Large intestine (tissue), 3 donors: ENCODE data around the gene AMACR. TPM values are rescaled to one million over a fixed set of nuclear protein-coding genes. Genes with fewer than 3 reads are reported as not detected.

Experiments
- DNase-seq, 2 donors: peaks; one replicate each; pipeline versions ENCODE4 v3.0.0 to v3.0.0-alpha.2; 2013
- H3K27ac ChIP-seq: one replicate; pipeline ENCODE4 v1.5.1; 2013; ENCODE audit warnings: low read length
- H3K27me3 ChIP-seq: 2 replicates; pipeline ENCODE4 v1.6.1; 2013; ENCODE audit warnings: low read length; ENCODE audit not compliant: control insufficient read depth, insufficient read depth
- H3K36me3 ChIP-seq: 2 replicates; pipeline ENCODE4 v1.6.1; 2013; ENCODE audit warnings: low read length; ENCODE audit not compliant: control insufficient read depth, insufficient read depth
- H3K4me1 ChIP-seq: one replicate; pipeline ENCODE4 v1.6.1; 2013; ENCODE audit warnings: low read length; ENCODE audit not compliant: control insufficient read depth, insufficient read depth
- H3K4me3 ChIP-seq: one replicate; pipeline ENCODE4 v1.5.1; 2013; ENCODE audit warnings: low read length
- H3K9me3 ChIP-seq: one replicate; pipeline ENCODE4 v1.6.1; 2013; ENCODE audit warnings: mild to moderate bottlenecking, low read depth, low read length, moderate library complexity; ENCODE audit not compliant: control insufficient read depth
- WGBS: methylation state at CpG from one replicate; pipeline ENCODE4 v1.1.5; 2013; ENCODE audit warnings: low lambda C conversion rate; ENCODE audit not compliant: insufficient coverage; 5-methylcytosine and 5-hydroxymethylcytosine counted together
- polyA plus RNA-seq: library from polyadenylated mRNA; unstranded; fragments of 120-200 nt; gene quantifications from one replicate; pipeline ENCODE4 v1.2.1, GENCODE V29; 2013

Gene AMACR
- polyA plus RNA-seq, 1 donor = 59.5 TPM

- H3K36me3 ChIP-seq = peaks cover 17% of the 10 kb centered on the region
- H3K4me1 ChIP-seq = no peaks in the 10 kb centered on the region
- DNase-seq = no peak
- no peaks in the 10 kb centered on the region for H3K27me3 ChIP-seq
- H3K4me3 ChIP-seq = no peak overlapping the region
- no peaks in the 10 kb centered on the region for H3K9me3 ChIP-seq
- H3K27ac ChIP-seq = no peak overlapping the region
Observed at GRCh38 chr5:34047774-34048572, 40.1 kb upstream of the AMACR start.

- Histone ChIP-seq H3K4me1 (no peaks in the 10 kb centered on the region), H3K9me3 (no peaks in the 10 kb centered on the region), H3K27me3 (no peaks in the 10 kb centered on the region), H3K27ac (no peak overlapping the region), H3K4me3 (no peak overlapping the region), H3K36me3 (peaks cover 17% of the 10 kb centered on the region)
- no peak for DNase-seq
- WGBS = no CpG with 5 or more reads among the region's 4 CpGs
Observed at GRCh38 chr5:34047143-34047542, 39.3 kb upstream of the AMACR start.

GRCh38 chr5:34045996-34046395 is 38.1 kb upstream of the AMACR start:
- no peaks in the 10 kb centered on the region for H3K9me3 ChIP-seq
- H3K4me1 ChIP-seq = no peaks in the 10 kb centered on the region
- no peak overlapping the region for H3K4me3 ChIP-seq
- DNase-seq = no peak
- peaks cover 11% of the 10 kb centered on the region for H3K36me3 ChIP-seq
- H3K27ac ChIP-seq = no peak overlapping the region
- H3K27me3 ChIP-seq = no peaks in the 10 kb centered on the region

- DNase-seq = no peak
- no peaks in the 10 kb centered on the region for H3K4me1 ChIP-seq
- no peaks in the 10 kb centered on the region for H3K9me3 ChIP-seq
- no peak overlapping the region for H3K27ac ChIP-seq
- no peaks in the 10 kb centered on the region for H3K27me3 ChIP-seq
- H3K4me3 ChIP-seq = no peak overlapping the region
- H3K36me3 ChIP-seq = peaks cover 6% of the 10 kb centered on the region
- WGBS = 80% methylated on average over 1 of the region's 3 CpGs
Observed at GRCh38 chr5:34045023-34045422, 37.2 kb upstream of the AMACR start.

- Histone ChIP-seq H3K27ac (no peak within 1 kb of the TSS), H3K9me3 (no peaks in the 10 kb centered on the region), H3K4me1 (no peaks in the 10 kb centered on the region), H3K4me3 (peak within 1 kb of the TSS; percentile 10), H3K27me3 (no peaks in the 10 kb centered on the region), H3K36me3 (no peaks in the 10 kb centered on the region)
- no CpG with 5 or more reads among the region's 10 CpGs for WGBS
- DNase-seq = peak in 1 of 2 donors; percentile 28
Observed at GRCh38 chr5:34043099-34043876, 35.4 kb upstream of the AMACR start, which contains the start of gene C1QTNF3. TSS of gene C1QTNF3 (minus strand) at chr5:34043213. CDS start at chr5:34043125, 88 bp downstream.

- H3K4me3 ChIP-seq = peak overlapping the region; percentile 10
- no peaks in the 10 kb centered on the region for H3K4me1 ChIP-seq
- no peak for DNase-seq
- no peaks in the 10 kb centered on the region for H3K9me3 ChIP-seq
- no peak overlapping the region for H3K27ac ChIP-seq
- H3K36me3 ChIP-seq = no peaks in the 10 kb centered on the region
- WGBS = 80% methylated on average over 1 of the region's 7 CpGs
- H3K27me3 ChIP-seq = no peaks in the 10 kb centered on the region
Observed at GRCh38 chr5:34042321-34042720, 34.5 kb upstream of the AMACR start.

- H3K4me3 ChIP-seq = no peak overlapping the region
- no CpG with 5 or more reads among the region's 1 CpG for WGBS
Observed at GRCh38 chr5:34041247-34041972, 33.6 kb upstream of the AMACR start.

GRCh38 chr5:34040472-34040871 is 32.6 kb upstream of the AMACR start:
- WGBS = no CpG with 5 or more reads among the region's 3 CpGs
- no peaks in the 10 kb centered on the region for H3K36me3 ChIP-seq
- no peaks in the 10 kb centered on the region for H3K4me1 ChIP-seq
- H3K4me3 ChIP-seq = no peak overlapping the region
- no peaks in the 10 kb centered on the region for H3K9me3 ChIP-seq
- H3K27ac ChIP-seq = no peak overlapping the region
- H3K27me3 ChIP-seq = no peaks in the 10 kb centered on the region
- no peak for DNase-seq

More at GRCh38 chr5:34041247-34041972, 33.6 kb upstream of the AMACR start:
- no peak for DNase-seq
- H3K4me1 ChIP-seq = no peaks in the 10 kb centered on the region
- no peaks in the 10 kb centered on the region for H3K9me3 ChIP-seq
- H3K36me3 ChIP-seq = no peaks in the 10 kb centered on the region
- no peaks in the 10 kb centered on the region for H3K27me3 ChIP-seq
- H3K27ac ChIP-seq = no peak overlapping the region

- Histone ChIP-seq H3K4me1 (peaks cover 6% of the 10 kb centered on the region), H3K36me3 (peaks cover 5% of the 10 kb centered on the region), H3K4me3 (no peak overlapping the region), H3K27me3 (no peaks in the 10 kb centered on the region), H3K27ac (no peak overlapping the region), H3K9me3 (no peaks in the 10 kb centered on the region)
- 95% methylated on average over 4 of the region's 10 CpGs for WGBS
- DNase-seq = no peak
Observed at GRCh38 chr5:34039398-34040157, 31.7 kb upstream of the AMACR start.

GRCh38 chr5:34038838-34039237 is 31.0 kb upstream of the AMACR start:
- Histone ChIP-seq H3K27ac (no peak overlapping the region), H3K4me1 (peaks cover 9% of the 10 kb centered on the region), H3K9me3 (no peaks in the 10 kb centered on the region), H3K4me3 (no peak overlapping the region), H3K27me3 (no peaks in the 10 kb centered on the region), H3K36me3 (peaks cover 5% of the 10 kb centered on the region)
- no CpG with 5 or more reads among the region's 4 CpGs for WGBS
- DNase-seq = no peak
